ENCODE results near the gene STAB1.

STAB1 gene

GRCh38 chr3:52487788-52488691, 7.1 kb upstream of the STAB1 start:
- no peak for DNase-seq

- no peak for DNase-seq
Observed at GRCh38 chr3:52488746-52489145, 6.4 kb upstream of the STAB1 start.

GRCh38 chr3:52489453-52489852, 5.7 kb upstream of the STAB1 start:
- no peak for DNase-seq

GRCh38 chr3:52490035-52490938, 4.9 kb upstream of the STAB1 start:
- DNase-seq: no peak

DNA sequence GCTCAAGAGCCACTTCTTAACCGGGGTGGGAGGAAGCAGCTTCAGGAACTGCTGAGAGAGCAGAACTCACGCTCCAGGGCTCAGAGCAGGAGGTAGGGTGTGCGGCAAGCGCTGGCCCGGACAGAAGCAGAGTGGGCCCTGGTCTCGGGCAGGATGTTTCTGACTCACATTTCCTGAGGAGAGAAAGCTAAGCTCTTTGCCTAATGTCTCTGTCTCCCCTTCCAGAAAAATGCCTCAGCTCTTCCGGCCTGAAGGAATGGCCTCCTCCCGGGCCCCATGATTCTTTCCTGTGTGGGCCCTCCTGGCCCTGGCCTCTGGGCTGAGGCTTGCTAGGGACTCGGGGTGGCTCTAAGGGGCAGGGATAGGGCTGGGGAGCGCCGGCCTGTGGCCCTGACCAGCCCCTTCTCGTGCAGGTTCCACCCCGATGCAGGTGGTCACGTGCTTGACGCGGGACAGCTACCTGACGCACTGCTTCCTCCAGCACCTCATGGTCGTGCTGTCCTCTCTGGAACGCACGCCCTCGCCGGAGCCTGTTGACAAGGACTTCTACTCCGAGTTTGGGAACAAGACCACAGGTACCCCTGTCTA, 4.1 kb upstream of the STAB1 start:
- no peak for DNase-seq

- no peak for DNase-seq
Observed at GRCh38 chr3:52492059-52492458, 3.1 kb upstream of the STAB1 start.

GRCh38 chr3:52493232-52494017, 1.7 kb upstream of the STAB1 start:
- no peak for DNase-seq

DNA sequence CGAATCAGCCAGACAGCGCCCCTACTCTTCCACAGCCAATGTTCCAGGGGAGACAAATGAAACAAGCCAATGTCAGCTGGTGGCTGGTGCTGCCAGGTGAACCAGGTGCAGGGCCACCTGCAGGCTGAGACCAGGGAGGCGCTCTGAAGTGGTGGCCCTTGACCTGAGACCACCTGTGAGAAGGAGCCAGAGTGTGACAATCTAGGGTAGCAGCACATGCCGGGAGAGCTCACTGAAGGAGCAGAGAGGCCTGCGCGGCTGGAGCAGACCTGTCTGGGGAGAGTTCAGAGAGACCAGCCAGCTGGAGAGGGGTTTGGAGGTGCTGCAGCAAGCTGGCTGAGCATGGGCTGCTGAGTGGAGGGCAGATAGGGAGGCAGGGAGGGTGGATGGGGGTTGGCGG, 693 bp upstream of the STAB1 start:
- DNase-seq: no peak

- no peak for DNase-seq
Observed at GRCh38 chr3:52495777-52496602, 852 bp downstream of the STAB1 start.

DNA sequence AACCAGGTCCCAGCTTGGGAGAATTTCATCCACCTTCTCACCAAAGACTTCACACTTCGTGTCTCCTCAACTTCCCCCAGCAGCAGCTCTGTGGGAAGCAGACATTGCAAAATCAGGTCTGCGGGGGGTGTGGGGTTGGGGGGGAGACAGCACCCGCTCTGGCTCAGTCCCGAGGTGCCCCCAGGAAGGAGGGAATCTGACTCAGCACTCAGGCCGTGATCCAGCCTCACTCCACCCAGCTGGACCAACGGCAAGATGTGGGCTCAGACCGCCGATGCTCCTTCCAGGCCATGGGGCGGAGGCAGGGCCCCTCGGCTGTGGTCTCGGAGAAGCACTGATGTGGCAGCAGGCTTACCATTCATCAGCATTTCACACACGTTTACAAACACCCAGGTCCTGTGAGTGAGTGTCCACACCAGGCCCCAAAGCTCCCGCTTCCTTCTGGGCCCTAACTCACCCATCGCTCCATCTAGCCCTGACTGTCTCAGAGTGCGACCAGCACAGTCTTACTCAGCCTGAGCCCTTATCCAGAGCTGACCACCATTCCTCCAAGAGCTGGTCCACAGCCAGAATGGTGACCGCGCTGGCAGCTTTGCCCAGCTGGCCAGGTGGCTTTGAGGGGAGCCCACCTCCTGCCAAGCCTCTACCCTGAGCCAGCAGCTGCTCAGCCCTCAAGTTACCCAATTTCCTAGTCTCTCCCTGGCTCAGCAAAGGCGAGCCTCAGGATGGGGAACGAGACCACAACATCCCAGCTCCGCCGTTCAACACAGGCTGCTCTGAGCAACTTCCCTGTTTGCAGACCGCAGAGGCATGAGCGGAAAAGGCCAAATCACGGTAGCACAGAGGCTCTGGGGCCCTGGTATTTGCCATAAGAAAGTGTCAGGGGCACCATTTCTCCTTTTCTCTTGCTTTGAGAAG, 3.3 kb downstream of the STAB1 start:
- DNase-seq: no peak

DNA sequence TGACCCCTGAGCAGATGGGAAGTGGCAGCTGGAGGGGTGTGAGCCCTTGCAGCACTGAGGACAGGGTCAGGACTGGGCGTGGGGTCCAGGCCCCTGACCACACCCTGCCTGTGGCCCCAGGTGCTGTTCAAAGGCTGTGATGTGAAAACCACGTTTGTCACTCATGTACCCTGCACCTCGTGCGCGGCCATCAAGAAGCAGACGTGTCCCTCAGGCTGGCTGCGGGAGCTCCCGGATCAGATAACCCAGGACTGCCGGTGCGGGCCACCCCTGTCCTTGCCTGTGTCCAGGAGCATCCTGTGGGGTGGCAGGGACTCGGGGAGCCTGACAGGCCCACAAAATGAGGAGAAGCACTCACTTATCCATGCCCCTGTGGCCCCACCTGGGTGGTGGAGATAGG, 5.9 kb downstream of the STAB1 start:
- DNase-seq: no peak

DNA sequence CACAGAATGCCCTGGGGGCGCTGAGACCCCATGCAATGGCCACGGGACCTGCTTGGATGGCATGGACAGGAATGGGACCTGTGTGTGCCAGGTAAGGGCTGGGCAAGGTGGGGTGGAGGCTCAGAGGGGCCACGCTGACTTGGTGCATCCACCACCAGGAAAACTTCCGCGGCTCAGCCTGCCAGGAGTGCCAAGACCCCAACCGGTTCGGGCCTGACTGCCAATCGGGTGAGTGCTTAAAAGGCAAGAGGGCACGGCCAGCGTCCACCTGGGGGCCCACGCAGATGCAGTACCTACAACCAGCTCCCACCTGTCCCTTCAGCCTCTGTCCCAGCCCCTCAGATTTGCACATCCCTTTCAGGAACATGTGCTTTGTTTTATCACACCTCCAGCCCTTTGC, 6.9 kb downstream of the STAB1 start:
- DNase-seq: no peak

- no peak for DNase-seq
Observed at GRCh38 chr3:52502808-52503350, 7.7 kb downstream of the STAB1 start.

- no peak for DNase-seq
Observed at GRCh38 chr3:52503788-52504424, 8.8 kb downstream of the STAB1 start.

- no peak for DNase-seq
Observed at GRCh38 chr3:52504977-52505376, 9.8 kb downstream of the STAB1 start.

DNA sequence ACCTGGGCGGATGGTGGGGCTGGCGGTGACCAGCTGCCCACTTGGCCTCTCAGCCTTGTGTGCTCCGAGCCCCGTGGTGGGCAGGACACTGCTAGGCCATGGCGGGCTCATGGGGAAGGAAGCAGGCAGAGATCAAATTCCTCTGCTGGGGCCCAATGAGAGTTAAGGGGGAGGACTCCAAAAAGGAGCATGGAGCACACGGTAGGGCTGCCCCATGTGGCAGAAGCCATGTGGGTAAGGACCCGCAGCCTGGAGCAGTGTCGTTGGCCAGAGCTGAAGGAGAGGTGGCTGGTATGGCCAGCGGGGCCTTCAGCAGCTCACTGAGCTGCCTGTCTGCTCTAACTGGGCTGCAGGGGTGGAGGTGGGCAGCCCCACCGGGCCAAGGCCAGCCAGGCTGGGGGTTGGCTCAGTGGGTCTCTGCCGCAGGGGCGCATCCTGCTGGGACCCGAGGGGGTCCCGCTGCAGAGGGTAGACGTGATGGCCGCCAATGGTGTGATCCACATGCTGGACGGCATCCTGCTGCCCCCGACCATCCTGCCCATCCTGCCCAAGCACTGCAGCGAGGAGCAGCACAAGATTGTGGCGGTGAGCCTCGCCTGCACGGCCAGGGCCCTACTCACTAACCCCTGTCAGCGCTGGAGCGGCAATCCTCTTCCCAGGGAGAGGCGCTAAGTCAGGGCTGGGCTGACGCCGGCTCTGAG, 11.3 kb downstream of the STAB1 start:
- no peak for DNase-seq

DNA sequence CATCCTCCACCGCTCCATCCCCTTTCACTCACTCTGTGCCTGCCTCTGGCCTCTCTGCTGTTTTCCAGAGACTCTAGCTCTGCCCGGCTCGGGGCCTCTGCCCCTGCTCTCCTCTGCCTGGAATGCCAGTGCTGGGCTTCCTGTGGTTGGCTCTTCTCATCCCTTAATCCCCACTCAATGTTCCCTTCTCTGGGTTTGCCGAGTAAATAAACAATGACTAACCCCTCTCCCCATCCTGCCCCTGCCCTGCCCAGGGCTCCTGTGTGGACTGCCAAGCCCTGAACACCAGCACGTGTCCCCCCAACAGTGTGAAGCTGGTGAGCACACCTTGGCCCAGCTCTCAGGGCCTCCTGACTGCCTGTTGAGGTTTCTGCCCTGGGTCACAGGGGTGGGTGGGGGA, 12.2 kb downstream of the STAB1 start:
- no peak for DNase-seq

DNA sequence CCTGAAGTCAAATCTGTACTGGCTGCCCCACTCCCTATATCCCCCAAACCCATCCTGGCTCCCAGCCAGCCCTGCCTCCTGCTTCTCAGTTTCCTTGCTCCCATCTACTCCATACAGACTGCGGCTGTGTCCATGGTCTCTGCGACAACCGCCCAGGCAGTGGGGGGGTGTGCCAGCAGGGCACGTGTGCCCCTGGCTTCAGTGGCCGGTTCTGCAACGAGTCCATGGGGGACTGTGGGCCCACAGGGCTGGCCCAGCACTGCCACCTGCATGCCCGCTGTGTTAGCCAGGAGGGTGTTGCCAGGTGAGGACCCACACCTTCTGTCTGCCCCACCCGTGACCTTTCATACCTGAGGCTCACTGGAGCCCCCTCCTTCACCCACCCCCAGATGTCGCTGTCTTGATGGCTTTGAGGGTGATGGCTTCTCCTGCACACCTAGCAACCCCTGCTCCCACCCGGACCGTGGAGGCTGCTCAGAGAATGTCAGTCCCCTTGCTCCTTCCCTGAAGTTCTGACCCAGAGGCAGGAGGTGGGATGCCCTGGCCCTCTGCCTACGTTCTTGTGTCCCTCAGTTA, 14.7 kb downstream of the STAB1 start:
- no peak for DNase-seq

- no peak for DNase-seq
Observed at GRCh38 chr3:52511509-52511908, 16.4 kb downstream of the STAB1 start.

Measured in islet precursor cell (in vitro differentiated cells).